GM18511 (cell line): Measurements from ENCODE around the gene HSPB2.
"Not testable (repeated sequence)": the region's sequence is repeated elsewhere in the genome, so short reads cannot be mapped to it uniquely, and the experiment has no call there.

Experiments
- ATAC-seq: cut with Tn5 transposase; IDR thresholded peaks from one replicate; pipeline ENCODE4 v1.9.1; 2021; ENCODE audit warnings: mild to moderate bottlenecking, moderate library complexity; ENCODE audit not compliant: unreplicated experiment

HSPB2 gene

GRCh38 chr11:111912535-111912934 lies at the start of gene HSPB2:
Gene HSPB2 (plus strand): TSS chr11:111912734. CDS start chr11:111912830, 96 bp downstream.
- ATAC-seq, result no peak

- ATAC-seq, result no peak
These were observed 42.4 kb upstream of the HSPB2 start for GRCh38 chr11:111870113-111870512.

GRCh38 chr11:111870522-111870885 lies 42.0 kb upstream of the HSPB2 start:
- ATAC-seq, result peak; percentile 28

- ATAC-seq, result peak; percentile 91
These were observed 41.4 kb upstream of the HSPB2 start, which contains the start of gene ALG9 for GRCh38 chr11:111870886-111871692. Gene ALG9 (minus strand): TSS chr11:111871581. CDS start chr11:111871482, 99 bp downstream.

GRCh38 chr11:111871693-111872161 lies 40.8 kb upstream of the HSPB2 start:
- no peak for ATAC-seq

GRCh38 chr11:111878385-111878848 lies 34.1 kb upstream of the HSPB2 start:
- ATAC-seq, result peak; percentile 17

GRCh38 chr11:111878849-111879636 lies 33.5 kb upstream of the HSPB2 start, which contains the start of the genes CFAP68 and FDXACB1:
Gene CFAP68 (plus strand): TSS chr11:111879541. CDS start chr11:111879561, 20 bp downstream.
Gene FDXACB1 (minus strand): TSS chr11:111879165. CDS start chr11:111879132, 33 bp downstream.
- peak; percentile 96 for ATAC-seq

- ATAC-seq, result peak; percentile 4
These were observed 32.9 kb upstream of the HSPB2 start for GRCh38 chr11:111879637-111879960.

- ATAC-seq, result no peak
These were observed 30.3 kb upstream of the HSPB2 start for GRCh38 chr11:111882202-111882601.

GRCh38 chr11:111885053-111885452 lies 27.5 kb upstream of the HSPB2 start:
- not testable (repeated sequence) for ATAC-seq

- no peak for ATAC-seq
These were observed 26.5 kb upstream of the HSPB2 start for GRCh38 chr11:111886032-111886431.

- ATAC-seq, result no peak
These were observed 25.7 kb upstream of the HSPB2 start for GRCh38 chr11:111886844-111887243.

- no peak for ATAC-seq
These were observed 7.1 kb upstream of the HSPB2 start for GRCh38 chr11:111905411-111905810.

- no peak for ATAC-seq
These were observed 5.9 kb upstream of the HSPB2 start for GRCh38 chr11:111906680-111907079.

GRCh38 chr11:111908639-111909305 lies 3.8 kb upstream of the HSPB2 start:
- no peak for ATAC-seq

- ATAC-seq, result no peak
These were observed 3.2 kb upstream of the HSPB2 start for GRCh38 chr11:111909378-111909777.

GRCh38 chr11:111910676-111911562 lies 1.6 kb upstream of the HSPB2 start:
- ATAC-seq, result no peak

- ATAC-seq, result no peak
These were observed 752 bp upstream of the HSPB2 start, which contains the start of gene CRYAB for GRCh38 chr11:111911563-111912401. Gene CRYAB (minus strand): TSS chr11:111911770. CDS start chr11:111911724, 46 bp downstream.
